ENCODE data around the gene SEMA6A.

GRCh38 chr5:116579144-116579543, 4.5 kb upstream of the SEMA6A start:
- TF ChIP-seq POLR2A (IDR thresholded peaks at IDR 0.05; ENCODE audit: low read length) (no peak), GATA1 (IDR thresholded peaks at IDR 0.05; ENCODE audit: low read depth, low read length) (no peak)
